DOHH2 (cell line): ENCODE measurements around the gene AK1.
"Not testable (repeated sequence)": the region's sequence is repeated elsewhere in the genome, so short reads cannot be mapped to it uniquely, and the experiment has no call there.

ENCODE experiments used
- H3F3A ChIP-seq: fragments of 200-600 bp; sonication (generic), shearing (Covaris generic); 2 replicates; pipeline ENCODE4 v1.6.0; 2016; ENCODE audit warnings: antibody characterized with exemption, mild to moderate bottlenecking; ENCODE audit not compliant: control insufficient read depth, insufficient read depth
- H3K27ac ChIP-seq: fragments of 200-600 bp; sonication (generic); 2 replicates; pipeline ENCODE4 v1.5.1; 2014; ENCODE audit warnings: low read depth, mild to moderate bottlenecking, low read length, moderate library complexity
- H3K27me3 ChIP-seq: fragments of 200-600 bp; sonication (generic); 2 replicates; pipeline ENCODE4 v1.6.1; 2014; ENCODE audit warnings: mild to moderate bottlenecking, low read length, mixed read lengths; ENCODE audit not compliant: control insufficient read depth
- H3K36me3 ChIP-seq: fragments of 200-600 bp; sonication (generic); 2 replicates; pipeline ENCODE4 v1.6.1; 2014; ENCODE audit warnings: mild to moderate bottlenecking, low read length, moderate library complexity, mixed read lengths; ENCODE audit not compliant: control insufficient read depth
- H3K4me1 ChIP-seq: fragments of 200-600 bp; sonication (generic); 2 replicates; pipeline ENCODE4 v1.6.1; 2014; ENCODE audit warnings: mild to moderate bottlenecking, low read length, mixed read lengths; ENCODE audit not compliant: control insufficient read depth
- H3K4me2 ChIP-seq: fragments of 200-600 bp; sonication (generic); 2 replicates; pipeline ENCODE4 v1.6.0; 2014; ENCODE audit warnings: mild to moderate bottlenecking, low read length, moderate library complexity
- H3K4me3 ChIP-seq: fragments of 200-600 bp; sonication (generic); 2 replicates; pipeline ENCODE4 v1.5.1; 2014; ENCODE audit warnings: mild to moderate bottlenecking, low read length, mixed read lengths
- H3K79me2 ChIP-seq: fragments of 200-600 bp; sonication (generic); 2 replicates; pipeline ENCODE4 v1.6.1; 2014; ENCODE audit warnings: mild to moderate bottlenecking, low read length, mixed read lengths; ENCODE audit not compliant: control insufficient read depth
- H3K9me2 ChIP-seq: fragments of 200-600 bp; sonication (generic); replicated peaks from 2 replicates; pipeline ENCODE4 v1.6.1; 2014; ENCODE audit warnings: mild to moderate bottlenecking, low read length, mixed read lengths; ENCODE audit not compliant: control insufficient read depth
- H3K9me3 ChIP-seq: fragments of 200-600 bp; sonication (generic); 2 replicates; pipeline ENCODE4 v1.6.1; 2014; ENCODE audit warnings: antibody characterized with exemption, low read length, mixed read lengths; ENCODE audit not compliant: control insufficient read depth, insufficient read depth
- H4K20me1 ChIP-seq: fragments of 200-600 bp; sonication (generic); 2 replicates; pipeline ENCODE4 v1.6.0; 2014; ENCODE audit warnings: low read depth, mild to moderate bottlenecking, antibody characterized with exemption, low read length, moderate library complexity; ENCODE audit not compliant: control insufficient read depth, insufficient read depth
- EZH2phosphoT487 ChIP-seq: fragments of 200-600 bp; sonication (generic); IDR thresholded peaks from 2 replicates; pipeline ENCODE4 v1.6.1; 2017; ENCODE audit warnings: borderline replicate concordance, mild to moderate bottlenecking, antibody characterized with exemption, low read length, moderate library complexity, mixed read lengths
- TF ChIP-seq, protein P1 (sequence below): fragments of 200-600 bp; sonication (generic); IDR thresholded peaks from one replicate; pipeline ENCODE4 v1.5.1; 2014; ENCODE audit warnings: antibody characterized with exemption, mild to moderate bottlenecking, low read depth, low read length; ENCODE audit not compliant: poor library complexity, severe bottlenecking

AK1 gene

DNA sequence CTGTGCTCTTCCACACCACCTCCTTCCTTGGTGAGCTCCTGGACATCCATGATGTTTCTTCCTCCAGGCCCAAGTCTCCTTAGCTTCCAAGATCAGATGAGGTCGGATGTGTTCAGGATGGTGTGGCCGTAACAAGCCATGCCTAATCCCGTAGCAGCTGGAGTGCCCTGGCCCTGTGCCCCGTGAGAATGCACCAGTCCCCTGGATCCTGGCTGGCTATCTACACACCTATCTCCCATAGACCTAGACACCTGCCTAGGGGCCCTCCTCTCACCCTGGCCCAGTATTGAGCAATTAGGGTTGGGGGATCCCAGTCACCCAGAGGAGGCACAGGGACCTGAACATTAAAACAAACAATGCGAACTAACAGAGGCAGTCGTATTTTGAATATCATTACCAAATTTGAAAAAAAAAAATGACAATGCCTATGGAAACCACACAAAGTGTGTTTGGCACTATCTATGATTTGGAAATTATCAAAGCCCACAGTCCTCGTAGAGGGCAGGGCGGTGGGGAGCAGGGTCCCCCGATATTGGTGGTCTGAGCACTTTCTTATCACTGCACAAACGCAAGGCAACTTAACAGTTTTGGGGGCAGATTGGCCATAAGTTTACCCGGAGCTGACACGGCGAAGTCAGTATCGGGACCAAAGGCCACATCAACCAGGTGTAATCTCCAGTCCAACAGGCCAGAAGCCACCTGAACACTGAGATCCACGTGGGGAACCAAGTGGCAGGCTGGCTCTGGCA is 36.2 kb downstream of the AK1 start:
- Histone ChIP-seq H3F3A (no peaks in the 10 kb centered on the region), H3K4me2 (no peak overlapping the region), H3K9me3 (no peaks in the 10 kb centered on the region), H3K36me3 (no peaks in the 10 kb centered on the region), H3K79me2 (no peaks in the 10 kb centered on the region), H4K20me1 (no peaks in the 10 kb centered on the region), H3K27ac (no peak overlapping the region), H3K4me1 (peaks cover 3% of the 10 kb centered on the region; the same call in 1 of the 2 replicates), H3K4me3 (no peak overlapping the region), H3K27me3 (no peaks in the 10 kb centered on the region), H3K9me2 (no peaks in the 10 kb centered on the region)
- no peak for TF ChIP-seq EZH2phosphoT487
- TF ChIP-seq, protein P1, sequence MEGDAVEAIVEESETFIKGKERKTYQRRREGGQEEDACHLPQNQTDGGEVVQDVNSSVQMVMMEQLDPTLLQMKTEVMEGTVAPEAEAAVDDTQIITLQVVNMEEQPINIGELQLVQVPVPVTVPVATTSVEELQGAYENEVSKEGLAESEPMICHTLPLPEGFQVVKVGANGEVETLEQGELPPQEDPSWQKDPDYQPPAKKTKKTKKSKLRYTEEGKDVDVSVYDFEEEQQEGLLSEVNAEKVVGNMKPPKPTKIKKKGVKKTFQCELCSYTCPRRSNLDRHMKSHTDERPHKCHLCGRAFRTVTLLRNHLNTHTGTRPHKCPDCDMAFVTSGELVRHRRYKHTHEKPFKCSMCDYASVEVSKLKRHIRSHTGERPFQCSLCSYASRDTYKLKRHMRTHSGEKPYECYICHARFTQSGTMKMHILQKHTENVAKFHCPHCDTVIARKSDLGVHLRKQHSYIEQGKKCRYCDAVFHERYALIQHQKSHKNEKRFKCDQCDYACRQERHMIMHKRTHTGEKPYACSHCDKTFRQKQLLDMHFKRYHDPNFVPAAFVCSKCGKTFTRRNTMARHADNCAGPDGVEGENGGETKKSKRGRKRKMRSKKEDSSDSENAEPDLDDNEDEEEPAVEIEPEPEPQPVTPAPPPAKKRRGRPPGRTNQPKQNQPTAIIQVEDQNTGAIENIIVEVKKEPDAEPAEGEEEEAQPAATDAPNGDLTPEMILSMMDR: no peak

DNA sequence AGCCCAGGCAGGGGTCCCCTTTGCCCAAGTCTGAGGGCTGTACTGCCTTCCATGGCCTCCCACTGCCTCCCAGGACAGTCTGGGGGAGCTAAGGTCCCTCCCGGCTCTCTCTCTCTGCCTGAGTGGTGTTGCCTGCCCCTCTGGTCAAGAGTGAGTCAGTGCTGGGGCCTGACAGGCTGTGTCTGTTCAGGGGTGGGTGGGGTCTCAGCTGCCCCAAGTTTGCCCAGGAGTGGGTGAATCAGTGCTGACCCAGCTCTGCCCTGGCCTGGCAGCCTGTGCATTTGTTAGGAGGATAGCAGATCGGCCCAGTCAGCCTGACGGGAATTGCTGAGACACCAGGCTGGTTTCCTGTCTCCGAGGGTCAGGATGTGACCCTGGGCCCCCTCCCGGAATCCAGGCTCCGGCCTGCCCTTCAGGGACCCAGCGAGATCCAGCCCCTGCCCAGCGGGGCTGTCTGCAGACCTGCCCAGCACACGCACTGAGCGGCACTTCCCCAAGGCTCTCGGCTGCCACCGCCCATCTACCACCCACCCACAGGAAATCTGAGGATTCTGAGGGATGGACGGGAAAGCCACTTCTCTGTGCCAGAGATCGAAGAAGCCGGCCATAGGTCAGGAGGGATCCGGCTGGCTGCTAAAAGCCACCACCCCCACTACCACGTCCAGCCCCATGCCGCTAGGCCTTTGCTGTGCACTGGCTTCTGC is 38.9 kb downstream of the AK1 start:
- Histone ChIP-seq H3K9me3 (no peaks in the 10 kb centered on the region), H3K4me1 (peaks cover 3% of the 10 kb centered on the region; the same call in 1 of the 2 replicates), H3K27me3 (peaks cover 3% of the 10 kb centered on the region; the same call in 1 of the 2 replicates), H3K4me2 (no peak overlapping the region), H3K79me2 (no peaks in the 10 kb centered on the region), H3K4me3 (no peak overlapping the region), H3F3A (no peaks in the 10 kb centered on the region), H3K27ac (no peak overlapping the region), H4K20me1 (no peaks in the 10 kb centered on the region), H3K36me3 (no peaks in the 10 kb centered on the region), H3K9me2 (no peaks in the 10 kb centered on the region)
- TF ChIP-seq, protein P1: no peak
- TF ChIP-seq EZH2phosphoT487: no peak

DNA sequence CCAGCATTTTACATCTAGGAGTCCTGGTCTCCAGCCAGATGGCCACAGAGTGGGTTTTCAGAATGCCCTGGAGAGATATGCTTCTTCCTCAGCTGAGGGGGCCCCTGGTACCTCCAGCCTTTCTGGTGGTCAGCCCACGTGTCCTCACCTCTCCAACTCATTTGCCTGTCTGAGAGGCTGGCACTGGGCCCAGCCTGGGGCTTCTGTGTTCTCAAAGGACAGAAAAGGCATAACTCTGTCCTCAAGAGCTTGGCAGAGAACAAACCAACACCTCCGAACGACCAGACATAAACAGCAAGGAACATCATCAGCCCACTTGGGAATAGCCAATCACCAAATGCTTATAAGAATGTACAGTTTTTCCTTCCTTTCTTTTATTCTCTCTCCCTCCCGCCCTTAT is 40.1 kb downstream of the AK1 start:
- peaks cover 3% of the 10 kb centered on the region; the same call in 1 of the 2 replicates for H3K4me1 ChIP-seq
- H3K36me3 ChIP-seq: no peaks in the 10 kb centered on the region
- no peaks in the 10 kb centered on the region for H3K9me3 ChIP-seq
- H3K27me3 ChIP-seq: peaks cover 3% of the 10 kb centered on the region; the same call in 1 of the 2 replicates
- no peak overlapping the region for H3K4me2 ChIP-seq
- no peaks in the 10 kb centered on the region for H3K79me2 ChIP-seq
- no peaks in the 10 kb centered on the region for H3F3A ChIP-seq
- no peak overlapping the region for H3K4me3 ChIP-seq
- no peak for TF ChIP-seq EZH2phosphoT487
- TF ChIP-seq, protein P1: no peak
- H4K20me1 ChIP-seq: no peaks in the 10 kb centered on the region
- H3K27ac ChIP-seq: no peak overlapping the region
- no peaks in the 10 kb centered on the region for H3K9me2 ChIP-seq

DNA sequence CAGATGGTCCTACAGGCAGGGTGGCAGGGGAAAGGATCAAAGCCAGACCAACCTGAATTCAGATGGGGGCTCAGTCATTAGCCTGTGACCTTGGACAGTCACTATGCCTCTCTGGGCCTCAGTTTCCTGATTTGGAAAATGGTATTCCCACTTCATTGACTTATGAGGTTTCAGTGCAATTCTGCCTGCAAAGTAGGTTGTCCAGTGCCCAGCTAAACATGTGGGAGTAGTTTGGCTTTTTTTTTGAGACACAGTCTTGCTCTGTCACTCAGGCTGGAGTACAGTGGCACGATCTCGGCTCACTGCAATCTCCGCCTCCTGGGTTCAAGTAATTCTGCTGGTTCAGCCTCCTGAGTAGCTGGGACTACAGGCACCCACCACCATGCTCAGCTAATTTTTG is 40.9 kb downstream of the AK1 start:
- H3K9me2 ChIP-seq, H3K79me2 ChIP-seq, H3F3A ChIP-seq, H3K4me2 ChIP-seq, H3K9me3 ChIP-seq, H3K27me3 ChIP-seq, H3K36me3 ChIP-seq, H3K27ac ChIP-seq, H4K20me1 ChIP-seq, H3K4me1 ChIP-seq, H3K4me3 ChIP-seq: not testable (repeated sequence)
